Bronchial epithelial cell (primary cell): ENCODE results near the gene PDLIM1. TPM values are rescaled to one million over a fixed set of nuclear protein-coding genes. Genes with fewer than 3 reads are reported as not detected.

Source experiments
- DNase-seq: peaks from one replicate; pipeline ENCODE4 v3.0.0-alpha.2; 2010; ENCODE audit warnings: low read depth
- FAIRE-seq: peaks from 2 replicates; lab custom pipeline; 2011; peaks lifted over from hg19 to GRCh38; lab: Jason Lieb, UNC
- H3K27me3 ChIP-seq: 2 replicates; pipeline ENCODE4 v1.5.1; 2011; ENCODE audit warnings: low read length; ENCODE audit not compliant: control insufficient read depth, insufficient read depth
- H3K36me3 ChIP-seq: 2 replicates; pipeline ENCODE4 v1.5.1; 2011; ENCODE audit warnings: low read length; ENCODE audit not compliant: control insufficient read depth, insufficient read depth
- H3K4me3 ChIP-seq: 2 replicates; pipeline ENCODE4 v1.5.1; 2011; ENCODE audit warnings: mild to moderate bottlenecking, low read depth, low read length, control low read depth
- total RNA-seq: library from RNA; depleted of rRNA; stranded (reverse); fragments of >200 nt; gene quantifications from 2 replicates; pipeline ENCODE4 v1.2.1, GENCODE V29; 2014
- TF ChIP-seq, protein P1 (sequence below): IDR thresholded peaks from 2 replicates; pipeline ENCODE4 v1.5.1; 2011; ENCODE audit warnings: mild to moderate bottlenecking, moderate library complexity, low read length, control low read depth, inconsistent platforms; ENCODE audit not compliant: insufficient read depth, severe bottlenecking

PDLIM1 gene, protein sequence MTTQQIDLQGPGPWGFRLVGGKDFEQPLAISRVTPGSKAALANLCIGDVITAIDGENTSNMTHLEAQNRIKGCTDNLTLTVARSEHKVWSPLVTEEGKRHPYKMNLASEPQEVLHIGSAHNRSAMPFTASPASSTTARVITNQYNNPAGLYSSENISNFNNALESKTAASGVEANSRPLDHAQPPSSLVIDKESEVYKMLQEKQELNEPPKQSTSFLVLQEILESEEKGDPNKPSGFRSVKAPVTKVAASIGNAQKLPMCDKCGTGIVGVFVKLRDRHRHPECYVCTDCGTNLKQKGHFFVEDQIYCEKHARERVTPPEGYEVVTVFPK
- 19.2 and 20.2 TPM in 2 replicates for total RNA-seq

- DNase-seq (no peak), FAIRE-seq (no peak)
- peaks cover 3% of the 10 kb centered on the region for H3K36me3 ChIP-seq
- H3K4me3 ChIP-seq = peak within 1 kb of the TSS; percentile 83
- H3K27me3 ChIP-seq = no peaks in the 10 kb centered on the region
- TF ChIP-seq, protein P1, sequence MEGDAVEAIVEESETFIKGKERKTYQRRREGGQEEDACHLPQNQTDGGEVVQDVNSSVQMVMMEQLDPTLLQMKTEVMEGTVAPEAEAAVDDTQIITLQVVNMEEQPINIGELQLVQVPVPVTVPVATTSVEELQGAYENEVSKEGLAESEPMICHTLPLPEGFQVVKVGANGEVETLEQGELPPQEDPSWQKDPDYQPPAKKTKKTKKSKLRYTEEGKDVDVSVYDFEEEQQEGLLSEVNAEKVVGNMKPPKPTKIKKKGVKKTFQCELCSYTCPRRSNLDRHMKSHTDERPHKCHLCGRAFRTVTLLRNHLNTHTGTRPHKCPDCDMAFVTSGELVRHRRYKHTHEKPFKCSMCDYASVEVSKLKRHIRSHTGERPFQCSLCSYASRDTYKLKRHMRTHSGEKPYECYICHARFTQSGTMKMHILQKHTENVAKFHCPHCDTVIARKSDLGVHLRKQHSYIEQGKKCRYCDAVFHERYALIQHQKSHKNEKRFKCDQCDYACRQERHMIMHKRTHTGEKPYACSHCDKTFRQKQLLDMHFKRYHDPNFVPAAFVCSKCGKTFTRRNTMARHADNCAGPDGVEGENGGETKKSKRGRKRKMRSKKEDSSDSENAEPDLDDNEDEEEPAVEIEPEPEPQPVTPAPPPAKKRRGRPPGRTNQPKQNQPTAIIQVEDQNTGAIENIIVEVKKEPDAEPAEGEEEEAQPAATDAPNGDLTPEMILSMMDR = peak; percentile 29
Observed at GRCh38 chr10:95290461-95291364, at the start of gene PDLIM1. Gene PDLIM1, minus strand, starts transcription at chr10:95291003. Its CDS starts 88 bp downstream, at chr10:95290915.

GRCh38 chr10:95339863-95340262 lies 49.1 kb upstream of the PDLIM1 start:
- H3K27me3 ChIP-seq = no peaks in the 10 kb centered on the region
- H3K36me3 ChIP-seq = no peaks in the 10 kb centered on the region
- no peak overlapping the region for H3K4me3 ChIP-seq
- FAIRE-seq = no peak
- TF ChIP-seq, protein P1 = no peak
- DNase-seq = no peak

- Histone ChIP-seq H3K4me3 (no peak overlapping the region), H3K36me3 (no peaks in the 10 kb centered on the region), H3K27me3 (no peaks in the 10 kb centered on the region)
- FAIRE-seq (no peak), DNase-seq (no peak)
- TF ChIP-seq, protein P1 = no peak
Observed at GRCh38 chr10:95337423-95338160, 46.8 kb upstream of the PDLIM1 start.

DNA sequence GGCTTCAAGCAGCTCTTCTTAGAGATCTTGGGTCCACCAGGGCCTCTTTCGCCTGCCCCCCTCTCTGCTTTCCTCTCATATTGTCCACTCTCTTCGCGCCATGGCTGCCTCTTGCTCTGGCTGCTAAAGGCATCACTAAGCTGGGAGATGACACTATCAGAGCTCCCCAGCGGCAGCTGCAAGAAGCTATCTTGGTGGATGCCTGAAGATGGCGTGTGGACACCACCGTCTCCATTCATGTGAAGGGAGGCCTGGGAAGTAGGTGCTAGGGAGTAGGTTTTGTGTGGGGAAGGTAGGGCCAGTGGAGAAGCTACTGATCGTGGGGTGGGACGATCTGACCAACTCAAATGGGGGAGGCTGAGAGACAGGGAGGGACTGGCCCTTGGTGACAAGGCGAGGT lies 45.9 kb upstream of the PDLIM1 start:
- no peak for FAIRE-seq
- Histone ChIP-seq H3K36me3 (no peaks in the 10 kb centered on the region), H3K27me3 (no peaks in the 10 kb centered on the region), H3K4me3 (no peak overlapping the region)
- TF ChIP-seq, protein P1 = no peak
- no peak for DNase-seq

DNA sequence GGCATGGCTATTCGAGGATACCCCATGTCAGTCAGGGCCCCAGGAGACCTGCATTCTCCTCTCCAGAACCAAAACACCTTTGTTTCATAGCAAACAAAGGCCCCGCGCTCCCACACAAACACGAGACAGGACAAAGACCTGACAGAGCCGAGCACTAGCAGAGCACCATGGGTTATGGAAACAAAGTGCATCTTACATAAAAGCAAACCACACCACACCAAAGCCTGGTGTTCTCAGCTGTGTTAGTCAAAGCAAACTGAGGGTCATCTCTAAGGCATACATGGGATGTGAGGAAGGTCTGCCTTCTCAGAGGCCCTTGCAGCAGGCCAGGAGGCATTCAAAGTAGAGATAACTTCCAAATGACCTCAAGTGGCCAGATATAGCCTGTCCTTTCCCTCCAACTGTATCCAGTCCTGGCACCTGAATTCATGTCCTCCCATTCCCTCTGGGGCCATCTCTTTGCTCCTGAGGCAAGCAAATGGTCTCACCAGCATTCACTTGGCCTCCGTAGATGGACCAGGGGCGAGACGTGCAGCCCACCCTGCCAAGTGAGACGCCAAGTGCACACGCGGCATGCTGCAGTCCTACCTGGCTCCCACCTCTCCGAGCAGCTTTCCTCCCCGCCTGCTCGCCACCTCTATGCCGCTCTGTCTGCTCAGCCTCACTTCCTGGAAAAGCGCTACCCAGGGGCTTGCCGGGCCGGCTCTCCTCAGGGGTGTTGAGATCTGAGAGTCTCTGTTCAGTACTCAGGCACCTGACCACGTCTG lies 45.3 kb upstream of the PDLIM1 start:
- H3K36me3 ChIP-seq = no peaks in the 10 kb centered on the region
- no peak overlapping the region for H3K4me3 ChIP-seq

More for the DNA sequence above, 45.3 kb upstream of the PDLIM1 start:
- no peak for FAIRE-seq
- no peak for DNase-seq
- TF ChIP-seq, protein P1 = no peak
- H3K27me3 ChIP-seq = no peaks in the 10 kb centered on the region
